ENCODE results near the gene IER3IP1.

DNA sequence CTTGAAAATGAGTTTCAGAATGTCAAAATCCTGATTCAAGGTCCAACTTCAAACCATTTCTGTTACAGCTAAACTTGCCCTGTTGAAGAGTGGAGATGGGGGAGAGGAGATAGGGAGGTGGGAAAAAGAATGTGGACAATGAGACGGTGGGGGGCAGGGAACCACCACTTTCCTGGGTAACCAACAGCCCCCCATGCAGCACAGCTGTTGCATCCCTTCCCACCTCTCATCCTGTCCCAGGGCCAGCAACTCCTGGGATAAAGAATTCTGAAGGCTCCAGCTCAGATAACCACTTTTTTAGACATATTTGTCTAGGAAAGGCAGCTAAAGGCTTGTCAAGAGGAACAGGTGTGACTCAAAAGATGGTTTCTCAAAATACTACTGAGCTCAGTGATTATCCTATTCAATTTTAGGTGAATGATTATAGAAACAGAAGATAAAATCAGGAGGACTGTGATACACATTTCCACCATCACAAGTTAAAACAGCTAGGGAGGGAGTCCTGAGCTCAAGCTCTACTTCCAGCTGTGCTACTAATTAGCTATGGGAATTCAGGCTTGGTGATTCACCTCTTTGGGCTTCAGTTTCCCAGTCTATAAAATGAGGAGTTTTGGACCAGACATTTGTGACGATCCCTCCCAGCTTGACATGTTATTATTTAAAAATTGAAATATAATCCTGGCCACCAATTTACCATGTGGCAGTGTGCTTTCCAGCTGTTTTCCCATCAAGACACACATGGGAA is 62.2 kb downstream of the IER3IP1 start:
- TF ChIP-seq, protein P1, sequence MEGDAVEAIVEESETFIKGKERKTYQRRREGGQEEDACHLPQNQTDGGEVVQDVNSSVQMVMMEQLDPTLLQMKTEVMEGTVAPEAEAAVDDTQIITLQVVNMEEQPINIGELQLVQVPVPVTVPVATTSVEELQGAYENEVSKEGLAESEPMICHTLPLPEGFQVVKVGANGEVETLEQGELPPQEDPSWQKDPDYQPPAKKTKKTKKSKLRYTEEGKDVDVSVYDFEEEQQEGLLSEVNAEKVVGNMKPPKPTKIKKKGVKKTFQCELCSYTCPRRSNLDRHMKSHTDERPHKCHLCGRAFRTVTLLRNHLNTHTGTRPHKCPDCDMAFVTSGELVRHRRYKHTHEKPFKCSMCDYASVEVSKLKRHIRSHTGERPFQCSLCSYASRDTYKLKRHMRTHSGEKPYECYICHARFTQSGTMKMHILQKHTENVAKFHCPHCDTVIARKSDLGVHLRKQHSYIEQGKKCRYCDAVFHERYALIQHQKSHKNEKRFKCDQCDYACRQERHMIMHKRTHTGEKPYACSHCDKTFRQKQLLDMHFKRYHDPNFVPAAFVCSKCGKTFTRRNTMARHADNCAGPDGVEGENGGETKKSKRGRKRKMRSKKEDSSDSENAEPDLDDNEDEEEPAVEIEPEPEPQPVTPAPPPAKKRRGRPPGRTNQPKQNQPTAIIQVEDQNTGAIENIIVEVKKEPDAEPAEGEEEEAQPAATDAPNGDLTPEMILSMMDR (IDR thresholded peaks at IDR 0.05; ENCODE audit: low read depth, low read length): no peak
- no peak for TF ChIP-seq EZH2phosphoT487 (IDR thresholded peaks at IDR 0.05; ENCODE audit: low read depth)
